AG04450 (cell line): ENCODE results near the gene MBOAT2. TPM values are rescaled to one million over a fixed set of nuclear protein-coding genes. Genes with fewer than 3 reads are reported as not detected.

Experiments
- CTCF ChIA-PET: fragments of 300-600, 350-600 bp; formaldehyde crosslinking; extraction: SDS; loops from one replicate; lab custom pipeline; 2022; ENCODE audit warnings: antibody characterized with exemption, inconsistent platforms; lab: Charles Lee
- POLR2A ChIA-PET: fragments of 350-600 bp; formaldehyde crosslinking; extraction: SDS; loops from one replicate; lab custom pipeline; 2021; ENCODE audit warnings: antibody characterized with exemption, inconsistent platforms; lab: Yijun Ruan, JAX
- DNase-seq: peaks from one replicate; pipeline ENCODE4 v3.0.0-alpha.2; 2011; ENCODE audit warnings: low read depth, low spot score
- H3K27ac ChIP-seq: one replicate; pipeline ENCODE4 v1.5.1; 2012; ENCODE audit warnings: low read depth, low read length, control low read depth
- H3K27me3 ChIP-seq: one replicate; pipeline ENCODE4 v1.6.0; 2012; ENCODE audit warnings: low read length; ENCODE audit not compliant: control insufficient read depth, insufficient read depth
- H3K4me3 ChIP-seq: 2 replicates; pipeline ENCODE4 v1.5.1; 2011; ENCODE audit warnings: mild to moderate bottlenecking, low read depth, low read length, control low read depth
- H3K9me3 ChIP-seq: 2 replicates; pipeline ENCODE4 v1.5.1; 2012; ENCODE audit warnings: low read length; ENCODE audit not compliant: control insufficient read depth, insufficient read depth
- polyA plus RNA-seq: library from polyadenylated mRNA; depleted of rRNA; stranded (reverse); fragments of >200 nt; gene quantifications from 2 replicates; pipeline ENCODE4 v1.2.3, GENCODE V29; 2011
- TF ChIP-seq, protein P1 (sequence below): IDR thresholded peaks from 2 replicates; pipeline ENCODE4 v1.5.1; 2011; ENCODE audit warnings: low read depth, low read length, control low read depth, inconsistent platforms

Gene MBOAT2
- polyA plus RNA-seq, 1 experiment: 75.2 TPM

DNA sequence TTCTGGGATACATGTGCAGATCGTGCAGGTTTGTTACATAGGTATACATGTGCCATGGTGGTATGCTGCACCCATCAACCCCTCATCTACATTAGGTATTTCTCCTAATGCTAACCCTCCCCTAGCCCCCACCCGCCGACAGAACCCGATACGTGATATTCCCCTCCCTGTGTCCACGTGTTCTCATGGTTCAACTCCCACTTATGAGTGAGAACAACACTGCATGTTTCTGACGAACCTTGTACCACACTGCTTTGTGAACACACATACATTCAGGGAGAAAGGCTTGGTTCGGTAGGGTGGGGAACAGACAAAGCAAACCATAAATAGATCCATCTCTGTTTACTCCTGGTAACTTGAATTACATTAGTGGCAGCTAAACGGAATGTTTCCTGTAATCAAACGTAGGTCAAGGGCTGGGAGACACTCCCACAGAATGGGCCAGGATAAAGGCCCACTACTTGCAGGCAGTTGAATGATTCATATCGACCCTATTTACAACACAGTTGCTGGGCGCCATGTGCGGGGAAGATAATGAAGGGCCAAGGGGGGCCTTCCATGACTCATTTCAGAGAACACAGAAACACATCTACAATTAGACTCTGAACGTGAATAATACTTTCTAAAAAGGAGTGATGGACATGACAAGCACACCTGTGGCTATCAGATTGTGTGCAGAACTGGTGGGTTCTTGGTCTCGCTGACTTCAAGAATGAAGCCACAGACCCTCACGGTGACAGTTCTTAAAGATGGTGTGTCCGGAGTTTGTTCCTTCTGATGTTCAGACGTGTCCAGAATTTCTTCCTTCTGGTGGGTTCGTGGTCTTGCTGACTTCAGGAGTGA, 109.3 kb downstream of the MBOAT2 start:
- no peak for DNase-seq
- POLR2A ChIA-PET: no interaction called here

DNA sequence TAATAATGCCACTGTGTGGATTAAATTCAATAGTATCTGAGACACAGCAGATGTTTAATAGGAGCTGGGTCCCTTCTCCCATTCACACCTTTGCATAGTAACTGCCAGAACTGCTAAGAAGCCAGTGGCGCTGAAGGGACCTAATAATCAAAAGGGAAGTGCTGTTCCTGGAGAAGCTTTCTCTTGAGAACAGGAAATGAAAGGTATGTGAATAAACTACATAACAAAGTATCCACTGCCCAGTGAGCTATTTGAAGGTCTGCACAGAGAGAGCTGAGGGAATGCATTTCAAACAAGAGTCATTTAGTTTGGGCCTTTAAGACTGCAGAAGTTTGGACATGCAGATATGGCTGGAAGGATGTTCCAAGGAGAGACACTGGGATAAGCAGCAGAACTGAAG, 110.0 kb downstream of the MBOAT2 start:
- ChIA-PET CTCF (no interaction called here), POLR2A (no interaction called here)
- TF ChIP-seq, protein P1, sequence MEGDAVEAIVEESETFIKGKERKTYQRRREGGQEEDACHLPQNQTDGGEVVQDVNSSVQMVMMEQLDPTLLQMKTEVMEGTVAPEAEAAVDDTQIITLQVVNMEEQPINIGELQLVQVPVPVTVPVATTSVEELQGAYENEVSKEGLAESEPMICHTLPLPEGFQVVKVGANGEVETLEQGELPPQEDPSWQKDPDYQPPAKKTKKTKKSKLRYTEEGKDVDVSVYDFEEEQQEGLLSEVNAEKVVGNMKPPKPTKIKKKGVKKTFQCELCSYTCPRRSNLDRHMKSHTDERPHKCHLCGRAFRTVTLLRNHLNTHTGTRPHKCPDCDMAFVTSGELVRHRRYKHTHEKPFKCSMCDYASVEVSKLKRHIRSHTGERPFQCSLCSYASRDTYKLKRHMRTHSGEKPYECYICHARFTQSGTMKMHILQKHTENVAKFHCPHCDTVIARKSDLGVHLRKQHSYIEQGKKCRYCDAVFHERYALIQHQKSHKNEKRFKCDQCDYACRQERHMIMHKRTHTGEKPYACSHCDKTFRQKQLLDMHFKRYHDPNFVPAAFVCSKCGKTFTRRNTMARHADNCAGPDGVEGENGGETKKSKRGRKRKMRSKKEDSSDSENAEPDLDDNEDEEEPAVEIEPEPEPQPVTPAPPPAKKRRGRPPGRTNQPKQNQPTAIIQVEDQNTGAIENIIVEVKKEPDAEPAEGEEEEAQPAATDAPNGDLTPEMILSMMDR: no peak
- Histone ChIP-seq H3K27me3 (no peaks in the 10 kb centered on the region), H3K27ac (no peak overlapping the region), H3K9me3 (peaks cover 6% of the 10 kb centered on the region), H3K4me3 (no peak overlapping the region)
- DNase-seq: no peak

More for the DNA sequence above, 109.3 kb downstream of the MBOAT2 start:
- Histone ChIP-seq H3K9me3 (peaks cover 6% of the 10 kb centered on the region), H3K4me3 (no peak overlapping the region), H3K27ac (no peak overlapping the region), H3K27me3 (no peaks in the 10 kb centered on the region)
- CTCF ChIA-PET: no interaction called here
- TF ChIP-seq, protein P1: no peak

DNA sequence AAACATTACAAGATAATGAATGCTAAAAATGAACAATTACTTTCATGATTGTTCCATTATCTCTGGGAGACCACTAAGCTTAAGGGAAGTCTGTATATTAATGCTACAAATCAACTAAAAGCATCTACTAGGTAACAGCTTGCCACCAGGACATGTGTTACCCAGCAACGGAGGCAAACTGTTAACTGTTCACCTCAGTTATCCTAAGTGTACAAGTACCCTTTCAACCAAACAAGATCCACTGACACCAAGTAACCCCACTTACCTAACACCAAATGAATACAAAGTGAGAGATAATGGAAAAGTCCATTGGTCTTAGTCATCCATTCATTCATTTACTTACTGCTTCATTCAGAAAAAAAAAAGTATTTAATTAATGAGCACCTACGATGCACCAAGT, 111.4 kb downstream of the MBOAT2 start:
- DNase-seq: no peak
- Histone ChIP-seq H3K27me3 (no peaks in the 10 kb centered on the region), H3K4me3 (no peak overlapping the region), H3K27ac (no peak overlapping the region), H3K9me3 (peaks cover 6% of the 10 kb centered on the region)
- CTCF ChIA-PET: interaction anchor here (0.8 kb wide), 1 partner anchor 30 kb away, joined by 3 read pairs; no protein-coding TSS in a partner anchor
- POLR2A ChIA-PET: no interaction called here
- TF ChIP-seq, protein P1: no peak

DNA sequence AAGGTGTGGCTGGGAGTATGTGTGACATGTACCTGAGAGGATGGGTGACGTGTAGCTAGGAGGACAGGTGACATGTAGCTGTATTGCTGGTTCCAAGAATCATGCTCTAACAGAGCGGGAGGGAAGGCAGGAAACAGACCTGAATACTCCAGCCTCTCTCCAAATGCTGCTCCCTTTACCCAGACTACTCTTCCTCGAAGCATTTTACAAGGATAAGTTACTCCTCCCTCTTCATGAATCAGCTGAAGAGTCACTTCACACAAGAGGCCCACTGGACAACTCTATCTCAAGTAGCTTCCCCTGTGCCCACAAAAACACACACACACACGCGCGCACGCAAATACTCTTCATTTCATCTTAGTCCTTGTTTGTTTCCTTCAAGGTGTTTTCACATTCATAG, 113.5 kb downstream of the MBOAT2 start:
- POLR2A ChIA-PET: no interaction called here
- Histone ChIP-seq H3K27me3 (no peaks in the 10 kb centered on the region), H3K9me3 (no peaks in the 10 kb centered on the region; the same call in 1 of the 2 replicates), H3K4me3 (no peak overlapping the region), H3K27ac (no peak overlapping the region)
- TF ChIP-seq, protein P1: no peak
- no peak for DNase-seq
- CTCF ChIA-PET: interaction anchor here (2.3 kb wide), 1 partner anchor 16 kb away, joined by 9 read pairs; no protein-coding TSS in a partner anchor

DNA sequence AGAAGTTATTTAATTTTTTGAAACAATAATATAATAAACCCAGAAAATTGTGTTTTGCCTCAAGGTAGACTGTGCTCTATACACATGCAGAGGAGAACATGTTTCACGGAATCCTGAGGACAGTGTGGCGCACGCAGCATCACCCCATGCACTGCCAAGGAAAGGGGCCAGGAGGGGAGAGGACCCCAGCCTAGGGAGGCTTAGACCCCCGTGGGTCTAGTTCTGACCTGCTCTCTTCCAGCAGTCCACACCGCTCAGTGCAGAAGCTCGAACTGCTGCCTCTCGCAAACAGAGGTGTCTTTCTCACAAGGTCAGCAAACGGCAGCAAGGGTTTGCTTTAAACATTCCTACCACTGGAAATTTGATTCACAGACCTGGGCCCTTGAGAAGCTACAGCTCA, 114.5 kb downstream of the MBOAT2 start:
- no peaks in the 10 kb centered on the region for H3K27me3 ChIP-seq
- CTCF ChIA-PET: interaction anchor here (1.0 kb wide), 1 partner anchor 15 kb away, joined by 4 read pairs; no protein-coding TSS in a partner anchor
- H3K9me3 ChIP-seq: no peaks in the 10 kb centered on the region
- H3K27ac ChIP-seq: no peak overlapping the region
- no peak for DNase-seq
- TF ChIP-seq, protein P1: no peak
- H3K4me3 ChIP-seq: no peak overlapping the region
- POLR2A ChIA-PET: no interaction called here
